ENCODE results near the gene PDCL2. TPM values are rescaled to one million over a fixed set of nuclear protein-coding genes. Genes with fewer than 3 reads are reported as not detected.
"Not testable (repeated sequence)": the region's sequence is repeated elsewhere in the genome, so short reads cannot be mapped to it uniquely, and the experiment has no call there.

The PDCL2 gene
- not detected for total RNA-seq
- long read RNA-seq = 0 reads

- no peak for DNase-seq
- intact Hi-C loops (cut with DNase I) = no loop called here
- ATAC-seq = no peak
Observed at GRCh38 chr4:55592014-55592413, at the start of gene PDCL2. TSS of gene PDCL2 (minus strand) at chr4:55592245. CDS start at chr4:55592109, 136 bp downstream.

- no peak for ATAC-seq
- intact Hi-C loops (cut with DNase I) = no loop called here
- DNase-seq = no peak
Observed at GRCh38 chr4:55637272-55637820, 45.3 kb upstream of the PDCL2 start.

GRCh38 chr4:55636656-55636999, 44.6 kb upstream of the PDCL2 start:
- intact Hi-C loops (cut with DNase I) = no loop called here
- DNase-seq (no peak), ATAC-seq (peak in 1 of 2 donors; percentile 23)

- intact Hi-C loops (cut with DNase I) = no loop called here
- DNase-seq = peak; percentile 39
- peak; percentile 78 to 87 for ATAC-seq
Observed at GRCh38 chr4:55635741-55636655, 44.0 kb upstream of the PDCL2 start, which contains the start of gene NMU. TSS of gene NMU (minus strand) at chr4:55636298. CDS start at chr4:55636192, 106 bp downstream.

GRCh38 chr4:55635282-55635681, 43.2 kb upstream of the PDCL2 start:
- intact Hi-C loops (cut with DNase I) = no loop called here
- ATAC-seq (peak in 1 of 2 donors; percentile 46), DNase-seq (no peak)

- no peak for ATAC-seq
- intact Hi-C loops (cut with DNase I) = no loop called here
- DNase-seq = no peak
Observed at GRCh38 chr4:55634417-55635128, 42.5 kb upstream of the PDCL2 start.

GRCh38 chr4:55633903-55634302, 41.9 kb upstream of the PDCL2 start:
- no peak for ATAC-seq
- DNase-seq = no peak
- intact Hi-C loops (cut with DNase I) = no loop called here

- DNase-seq = no peak
- ATAC-seq = no peak
- intact Hi-C loops (cut with DNase I) = no loop called here
Observed at GRCh38 chr4:55625835-55626234, 33.8 kb upstream of the PDCL2 start.

- intact Hi-C loops (cut with DNase I); DNase-seq; ATAC-seq: not testable (repeated sequence)
Observed at GRCh38 chr4:55624063-55624462, 32.0 kb upstream of the PDCL2 start.

GRCh38 chr4:55618546-55619143, 26.6 kb upstream of the PDCL2 start:
- DNase-seq (no peak), ATAC-seq (no peak)
- intact Hi-C loops (cut with DNase I) = no loop called here

GRCh38 chr4:55617587-55618197, 25.6 kb upstream of the PDCL2 start:
- no peak for ATAC-seq
- no peak for DNase-seq
- intact Hi-C loops (cut with DNase I) = no loop called here

GRCh38 chr4:55615008-55615407, 23.0 kb upstream of the PDCL2 start:
- ATAC-seq (no peak), DNase-seq (no peak)
- intact Hi-C loops (cut with DNase I) = no loop called here

- ATAC-seq = no peak
- intact Hi-C loops (cut with DNase I) = no loop called here
Observed at GRCh38 chr4:55613621-55614020, 21.6 kb upstream of the PDCL2 start.

GRCh38 chr4:55612341-55612740, 20.3 kb upstream of the PDCL2 start:
- ATAC-seq = no peak
- intact Hi-C loops (cut with DNase I) = no loop called here
- DNase-seq = no peak

More at GRCh38 chr4:55613621-55614020, 21.6 kb upstream of the PDCL2 start:
- DNase-seq = no peak

- intact Hi-C loops (cut with DNase I) = no loop called here
- ATAC-seq = no peak
- DNase-seq = no peak
Observed at GRCh38 chr4:55611358-55612059, 19.5 kb upstream of the PDCL2 start.

GRCh38 chr4:55610381-55610780, 18.3 kb upstream of the PDCL2 start:
- intact Hi-C loops (cut with DNase I) = no loop called here
- no peak for ATAC-seq
- no peak for DNase-seq

GRCh38 chr4:55609393-55609866, 17.4 kb upstream of the PDCL2 start:
- ATAC-seq (peak in 1 of 2 donors; percentile 67), DNase-seq (no peak)
- intact Hi-C loops (cut with DNase I) = no loop called here

- intact Hi-C loops (cut with DNase I) = no loop called here
- DNase-seq (no peak), ATAC-seq (no peak)
Observed at GRCh38 chr4:55608591-55608990, 16.5 kb upstream of the PDCL2 start.
